Natural killer cell (primary cell): ENCODE data around the gene TBL1XR1. TPM values are rescaled to one million over a fixed set of nuclear protein-coding genes. Genes with fewer than 3 reads are reported as not detected.

Experiments
- ATAC-seq, 3 donors: fragments of 150-1000 bp in 2 of 3; fragments of 200-7000 bp in 1 of 3; cut with Tn5 transposase; 1 replicate in 1 of 3; 2 replicates in 2 of 3; pipeline ENCODE4 v1.10.0; 2021; ENCODE audit warnings: mild to moderate bottlenecking in 2 of 3, moderate library complexity in 2 of 3
- DNase-seq, 2 donors: peaks; one replicate each; pipeline versions ENCODE4 v3.0.0 to v3.0.0-alpha.2; 2013 to 2021; ENCODE audit warnings: mixed read lengths in 1 of 2
- H3K27ac ChIP-seq: one replicate; pipeline ENCODE4 v1.5.1; 2013; ENCODE audit warnings: mild to moderate bottlenecking, low read length
- H3K27me3 ChIP-seq: one replicate; pipeline ENCODE4 v1.6.1; 2013; ENCODE audit warnings: low read length; ENCODE audit not compliant: control insufficient read depth, insufficient read depth
- H3K36me3 ChIP-seq: one replicate; pipeline ENCODE4 v1.6.1; 2013; ENCODE audit warnings: low read length; ENCODE audit not compliant: control insufficient read depth, insufficient read depth
- H3K4me1 ChIP-seq: one replicate; pipeline ENCODE4 v1.6.1; 2013; ENCODE audit warnings: low read length; ENCODE audit not compliant: control insufficient read depth, insufficient read depth
- H3K4me3 ChIP-seq: one replicate; pipeline ENCODE4 v1.5.1; 2013; ENCODE audit warnings: low read length
- H3K9me3 ChIP-seq: one replicate; pipeline ENCODE4 v1.6.1; 2013; ENCODE audit warnings: low read length; ENCODE audit not compliant: control insufficient read depth, insufficient read depth
- H3K27ac Mint-ChIP-seq, 2 donors: one replicate each; pipeline ENCODE4 v1.8.0; 2022; ENCODE audit warnings: mild to moderate bottlenecking in 2 of 2, mixed read lengths in 2 of 2, moderate library complexity in 1 of 2
- H3K27me3 Mint-ChIP-seq, 2 donors: one replicate each; pipeline ENCODE4 v1.8.0; 2022; ENCODE audit warnings: low read depth in 2 of 2, mixed read lengths in 2 of 2
- H3K36me3 Mint-ChIP-seq: one replicate; pipeline ENCODE4 v1.8.0; 2022; ENCODE audit warnings: mixed read lengths
- H3K4me1 Mint-ChIP-seq, 2 donors: one replicate each; pipeline ENCODE4 v1.8.0; 2022; ENCODE audit warnings: mixed read lengths in 2 of 2
- H3K4me3 Mint-ChIP-seq: one replicate; pipeline ENCODE4 v1.8.0; 2022; ENCODE audit warnings: mild to moderate bottlenecking, moderate library complexity, mixed read lengths
- H3K9me3 Mint-ChIP-seq, 2 donors: one replicate each; pipeline ENCODE4 v1.8.0; 2022; ENCODE audit warnings: mixed read lengths in 2 of 2
- CTCF ChIP-seq: fragments of 200-600 bp; IDR thresholded peaks from one replicate; pipeline ENCODE4 v1.8.0; 2022; ENCODE audit warnings: antibody characterized with exemption
- WGBS: methylation state at CpG from one replicate; pipeline ENCODE4 v1.1.7; 2013; ENCODE audit warnings: missing lambda C conversion rate; ENCODE audit not compliant: insufficient coverage; 5-methylcytosine and 5-hydroxymethylcytosine counted together
- intact Hi-C: fragments of 100-400 bp; cut with micrococcal nuclease; formaldehyde crosslinking; loops from one replicate; pipeline ENCODE4 v1.14.2; 2022
- total RNA-seq, 4 donors: library from RNA; stranded (reverse); fragments of 120-200 nt in 1 of 4; gene quantifications; one replicate each; pipeline versions ENCODE4 v1.2.3 to v1.2.4, GENCODE V29; 2013 to 2022

TBL1XR1 gene
- total RNA-seq, 3 donors from 2014 or later (not counting 1 experiment from before 2014, with no cell fraction given) = 74.6 to 118 (median 81.7) TPM

GRCh38 chr3:176974279-176974678, 223.0 kb downstream of the TBL1XR1 start:
- Histone ChIP-seq H3K27ac (no peak overlapping the region), H3K36me3 (no peaks in the 10 kb centered on the region), H3K27me3 (no peaks in the 10 kb centered on the region), H3K4me1 (no peaks in the 10 kb centered on the region), H3K4me3 (no peak overlapping the region), H3K9me3 (no peaks in the 10 kb centered on the region)
- H3K4me3 Mint-ChIP-seq = no peak overlapping the region
- H3K36me3 Mint-ChIP-seq = no peaks in the 10 kb centered on the region
- ATAC-seq (no peak), DNase-seq (no peak)
- H3K9me3 Mint-ChIP-seq = no peaks in the 10 kb centered on the region
- no peak overlapping the region for H3K27ac Mint-ChIP-seq
- no peaks in the 10 kb centered on the region for H3K27me3 Mint-ChIP-seq
- TF ChIP-seq CTCF = no peak
- H3K4me1 Mint-ChIP-seq = peaks cover 0 to 5% of the 10 kb centered on the region in 2 donors
- intact Hi-C loops = no loop called here
- WGBS = 97% methylated on average over 3 of the region's 4 CpGs

DNA sequence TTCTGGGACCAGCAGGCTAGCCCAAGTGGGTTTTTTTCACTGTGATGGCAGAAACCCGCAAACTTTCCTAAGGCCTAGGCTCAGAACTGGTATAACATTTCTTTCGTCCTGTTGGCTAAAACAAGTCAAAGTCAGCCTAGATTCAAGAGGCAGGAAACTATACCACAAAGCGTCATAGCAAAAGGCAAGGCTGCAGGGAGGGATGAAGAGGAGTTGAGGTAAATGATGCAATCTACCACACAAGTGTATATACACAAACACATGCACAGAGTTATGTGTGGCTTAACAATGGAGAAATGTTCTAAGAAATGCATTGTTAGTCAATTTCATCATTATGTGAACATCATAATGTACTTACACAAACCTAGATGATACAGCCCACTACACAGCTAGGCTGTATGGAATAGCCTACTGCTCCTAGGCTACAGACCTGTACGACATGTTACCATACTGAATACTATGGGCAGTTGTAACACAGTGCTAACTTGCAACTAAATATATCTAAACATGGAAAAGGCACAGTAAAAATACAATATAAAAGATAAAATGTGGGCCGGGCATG, 225.6 kb downstream of the TBL1XR1 start:
- intact Hi-C loops = no loop called here
- no peak for ATAC-seq

DNA sequence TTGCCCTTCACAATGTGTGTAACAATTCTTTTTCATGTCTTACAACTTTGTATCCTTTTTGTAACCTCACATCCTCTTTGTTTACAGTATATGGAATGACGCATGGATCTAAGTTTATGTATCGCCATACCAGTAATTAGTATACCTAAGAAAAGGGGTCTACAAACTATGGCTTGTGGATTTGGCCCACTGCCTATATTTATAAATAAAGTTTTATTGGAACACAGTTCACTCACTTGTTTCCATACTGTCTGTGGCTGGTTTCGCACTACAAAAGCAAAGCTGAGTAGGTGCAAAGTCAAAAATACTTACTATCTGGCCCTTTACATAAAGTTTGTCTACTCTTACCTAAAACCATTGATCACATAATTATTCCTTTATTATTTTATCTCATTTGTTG, 226.5 kb downstream of the TBL1XR1 start:
- Histone ChIP-seq H3K4me1 (no peaks in the 10 kb centered on the region), H3K36me3 (no peaks in the 10 kb centered on the region), H3K4me3 (no peak overlapping the region), H3K27me3 (no peaks in the 10 kb centered on the region), H3K27ac (no peak overlapping the region), H3K9me3 (no peaks in the 10 kb centered on the region)
- DNase-seq (no peak), ATAC-seq (no peak)
- Mint-ChIP-seq H3K27me3 (no peaks in the 10 kb centered on the region), H3K36me3 (no peaks in the 10 kb centered on the region), H3K9me3 (no peaks in the 10 kb centered on the region), H3K4me1 (peaks cover 6 to 7% of the 10 kb centered on the region in 2 donors), H3K4me3 (no peak overlapping the region), H3K27ac (no peak overlapping the region)
- 96% methylated on average over 2 of the region's 3 CpGs for WGBS
- no peak for TF ChIP-seq CTCF
- intact Hi-C loops = no loop called here

More for the DNA sequence above, 225.6 kb downstream of the TBL1XR1 start:
- H3K4me3 Mint-ChIP-seq = no peak overlapping the region
- no peaks in the 10 kb centered on the region for H3K9me3 Mint-ChIP-seq
- WGBS = 92% methylated on average over 4 of the region's 5 CpGs
- H3K27ac Mint-ChIP-seq = no peak overlapping the region
- H3K36me3 ChIP-seq = no peaks in the 10 kb centered on the region
- no peaks in the 10 kb centered on the region for H3K4me1 Mint-ChIP-seq
- no peaks in the 10 kb centered on the region for H3K36me3 Mint-ChIP-seq
- no peaks in the 10 kb centered on the region for H3K4me1 ChIP-seq
- H3K9me3 ChIP-seq = no peaks in the 10 kb centered on the region
- no peak overlapping the region for H3K27ac ChIP-seq
- DNase-seq = no peak
- no peaks in the 10 kb centered on the region for H3K27me3 Mint-ChIP-seq
- no peak overlapping the region for H3K4me3 ChIP-seq
- no peaks in the 10 kb centered on the region for H3K27me3 ChIP-seq
- no peak for TF ChIP-seq CTCF

DNA sequence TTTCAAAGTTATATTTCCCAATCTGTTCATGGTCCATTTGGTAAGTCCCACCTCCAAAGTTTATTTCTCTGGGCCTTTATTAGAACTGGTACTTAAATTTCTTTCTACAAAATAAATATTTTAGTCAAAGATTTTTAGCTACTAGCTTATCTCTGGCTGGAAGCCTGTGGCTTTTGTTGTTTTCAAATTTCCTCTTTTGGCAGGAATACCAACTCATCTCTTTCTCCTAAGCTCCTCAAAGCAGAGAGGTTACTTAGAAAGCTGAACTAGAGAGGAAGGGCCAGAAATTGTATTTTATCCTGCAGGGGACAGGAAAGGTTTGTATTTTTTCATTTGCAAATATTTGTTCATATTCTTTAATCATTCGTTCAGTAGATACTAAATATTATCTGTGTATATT, 227.8 kb downstream of the TBL1XR1 start:
- Histone ChIP-seq H3K4me1 (no peaks in the 10 kb centered on the region), H3K27me3 (no peaks in the 10 kb centered on the region), H3K9me3 (no peaks in the 10 kb centered on the region), H3K27ac (no peak overlapping the region), H3K36me3 (no peaks in the 10 kb centered on the region), H3K4me3 (no peak overlapping the region)
- Mint-ChIP-seq H3K27ac (no peak overlapping the region), H3K4me3 (no peak overlapping the region), H3K4me1 (peaks cover 9 to 15% of the 10 kb centered on the region in 2 donors), H3K36me3 (no peaks in the 10 kb centered on the region), H3K27me3 (no peaks in the 10 kb centered on the region), H3K9me3 (no peaks in the 10 kb centered on the region)
- whole genome bisulfite sequencing = no CpG with 5 or more reads among the region's 1 CpG
- ATAC-seq (no peak), DNase-seq (no peak)
- no peak for TF ChIP-seq CTCF
- intact Hi-C loops = no loop called here
